ENCODE results near the gene ATP6V1D.

Gene ATP6V1D

GRCh38 chr14:67371247-67372148 is 11.9 kb upstream of the ATP6V1D start:
- Histone ChIP-seq H3K27me3 (replicated peaks; ENCODE audit: insufficient read depth, low read length) (no peaks in the 10 kb centered on the region), H4K20me1 (ENCODE audit: insufficient read depth, low read length) (no peaks in the 10 kb centered on the region), H3K27ac (ENCODE audit: low read length) (no peak overlapping the region), H3K4me3 (ENCODE audit: low read length) (no peak overlapping the region), H3K36me3 (replicated peaks; ENCODE audit: insufficient read depth, low read length) (no peaks in the 10 kb centered on the region), H3K4me1 (ENCODE audit: low read length) (no peaks in the 10 kb centered on the region), H3K9me2 (replicated peaks; ENCODE audit: insufficient read depth, low read length) (no peaks in the 10 kb centered on the region), H3K9me3 (replicated peaks; ENCODE audit: insufficient read depth, low read length) (no peaks in the 10 kb centered on the region), H3K9ac (ENCODE audit: low read length) (no peak overlapping the region), H3K79me2 (ENCODE audit: low read length) (peaks cover 50% of the 10 kb centered on the region), H2AFZ (ENCODE audit: low read length) (no peak overlapping the region), H3F3A (ENCODE audit: insufficient read depth, low read length) (no peaks in the 10 kb centered on the region), H3K4me2 (ENCODE audit: low read depth, low read length) (no peak overlapping the region)
- TF ChIP-seq EZH2phosphoT487 (IDR thresholded peaks at IDR 0.05; ENCODE audit: low read length) (no peak), EZH2 (optimal IDR thresholded peaks at IDR 0.05; ENCODE audit: low read depth, low read length) (no peak), CTCF (IDR thresholded peaks at IDR 0.05; ENCODE audit: low read length) (no peak)
- no peak for DNase-seq

GRCh38 chr14:67370830-67371229 is 11.2 kb upstream of the ATP6V1D start:
- Histone ChIP-seq H3K4me3 (ENCODE audit: low read length) (no peak overlapping the region), H3K36me3 (replicated peaks; ENCODE audit: insufficient read depth, low read length) (0 out of 2 replicates have a peak, but pooled peaks cover 1% of the 10 kb centered on the region), H3K9me3 (replicated peaks; ENCODE audit: insufficient read depth, low read length) (no peaks in the 10 kb centered on the region), H3K4me1 (ENCODE audit: low read length) (no peaks in the 10 kb centered on the region), H4K20me1 (ENCODE audit: insufficient read depth, low read length) (no peaks in the 10 kb centered on the region), H3K27me3 (replicated peaks; ENCODE audit: insufficient read depth, low read length) (no peaks in the 10 kb centered on the region), H3K79me2 (ENCODE audit: low read length) (peaks cover 54% of the 10 kb centered on the region), H3F3A (ENCODE audit: insufficient read depth, low read length) (no peaks in the 10 kb centered on the region), H3K4me2 (ENCODE audit: low read depth, low read length) (no peak overlapping the region), H2AFZ (ENCODE audit: low read length) (no peak overlapping the region), H3K27ac (ENCODE audit: low read length) (no peak overlapping the region), H3K9me2 (replicated peaks; ENCODE audit: insufficient read depth, low read length) (no peaks in the 10 kb centered on the region), H3K9ac (ENCODE audit: low read length) (no peak overlapping the region)
- TF ChIP-seq EZH2phosphoT487 (IDR thresholded peaks at IDR 0.05; ENCODE audit: low read length) (no peak), EZH2 (optimal IDR thresholded peaks at IDR 0.05; ENCODE audit: low read depth, low read length) (no peak), CTCF (IDR thresholded peaks at IDR 0.05; ENCODE audit: low read length) (no peak)
- no peak for DNase-seq

GRCh38 chr14:67365476-67365875 is 5.9 kb upstream of the ATP6V1D start:
- peaks cover 3% of the 10 kb centered on the region; the same call in 1 of the 2 replicates for H3K36me3 ChIP-seq (replicated peaks; ENCODE audit: insufficient read depth, low read length)
- DNase-seq, result no peak
- H2AFZ ChIP-seq (ENCODE audit: low read length), result no peak overlapping the region
- H3K9me2 ChIP-seq (replicated peaks; ENCODE audit: insufficient read depth, low read length), result no peaks in the 10 kb centered on the region
- H4K20me1 ChIP-seq (ENCODE audit: insufficient read depth, low read length), result no peaks in the 10 kb centered on the region
- no peaks in the 10 kb centered on the region for H3K27me3 ChIP-seq (replicated peaks; ENCODE audit: insufficient read depth, low read length)
- H3K4me3 ChIP-seq (ENCODE audit: low read length), result no peak overlapping the region
- no peaks in the 10 kb centered on the region for H3K9me3 ChIP-seq (replicated peaks; ENCODE audit: insufficient read depth, low read length)
- H3F3A ChIP-seq (ENCODE audit: insufficient read depth, low read length), result no peaks in the 10 kb centered on the region
- H3K27ac ChIP-seq (ENCODE audit: low read length), result no peak overlapping the region
- H3K4me1 ChIP-seq (ENCODE audit: low read length), result peaks cover 5% of the 10 kb centered on the region; the same call in 1 of the 2 replicates
- no peak for TF ChIP-seq EZH2phosphoT487 (IDR thresholded peaks at IDR 0.05; ENCODE audit: low read length)
- no peak for TF ChIP-seq EZH2 (optimal IDR thresholded peaks at IDR 0.05; ENCODE audit: low read depth, low read length)
- TF ChIP-seq CTCF (IDR thresholded peaks at IDR 0.05; ENCODE audit: low read length), result no peak
- peaks cover 80% of the 10 kb centered on the region for H3K79me2 ChIP-seq (ENCODE audit: low read length)
- H3K9ac ChIP-seq (ENCODE audit: low read length), result no peak overlapping the region
- H3K4me2 ChIP-seq (ENCODE audit: low read depth, low read length), result no peak overlapping the region
